Aorta (tissue), 5 donors: ENCODE data around the gene HTRA3. TPM values are rescaled to one million over a fixed set of nuclear protein-coding genes. Genes with fewer than 3 reads are reported as not detected.

Source experiments
- ATAC-seq: fragments of 200-7000 bp; cut with Tn5 transposase; one replicate; pipeline ENCODE4 v1.9.1; 2022; ENCODE audit warnings: moderate library complexity; ENCODE audit not compliant: low FRiP score
- DNase-seq, 2 donors: peaks; one replicate each; pipeline ENCODE4 v3.0.0-alpha.2; 2020
- H3K27ac ChIP-seq, 2 donors: one replicate each; pipeline ENCODE4 v1.5.1; 2013; ENCODE audit warnings: low read length in 2 of 2, mild to moderate bottlenecking in 2 of 2, moderate library complexity in 2 of 2, control low read depth in 1 of 2, inconsistent platforms in 1 of 2, low read depth in 1 of 2
- H3K27me3 ChIP-seq, 2 donors: one replicate each; pipeline ENCODE4 v1.6.1; 2013; ENCODE audit warnings: control low read depth in 1 of 2, low read length in 1 of 2, mild to moderate bottlenecking in 1 of 2, moderate library complexity in 1 of 2; ENCODE audit not compliant: insufficient read depth in 2 of 2, control insufficient read depth in 1 of 2
- H3K36me3 ChIP-seq, 2 donors: one replicate each; pipeline ENCODE4 v1.6.1; 2013; ENCODE audit warnings: control low read depth in 1 of 2, low read length in 1 of 2, mild to moderate bottlenecking in 1 of 2; ENCODE audit not compliant: insufficient read depth in 2 of 2, control insufficient read depth in 1 of 2
- H3K4me1 ChIP-seq, 2 donors: one replicate each; pipeline ENCODE4 v1.6.1; 2013; ENCODE audit warnings: low read length in 2 of 2, control low read depth in 1 of 2, mild to moderate bottlenecking in 1 of 2, moderate library complexity in 1 of 2; ENCODE audit not compliant: insufficient read depth in 2 of 2, control insufficient read depth in 1 of 2
- H3K4me3 ChIP-seq, 2 donors: one replicate each; pipeline ENCODE4 v1.5.1; 2013; ENCODE audit warnings: low read length in 2 of 2, control low read depth in 1 of 2, mild to moderate bottlenecking in 1 of 2
- H3K9me3 ChIP-seq: one replicate; pipeline ENCODE4 v1.6.1; 2013; ENCODE audit warnings: mild to moderate bottlenecking, low read length; ENCODE audit not compliant: control insufficient read depth
- WGBS, 2 donors: extraction: QIAGEN DNeasy Blood & Tissue Kit; methylation state at CpG; one replicate each; pipeline ENCODE4 v1.1.7; 2013; 5-methylcytosine and 5-hydroxymethylcytosine counted together
- intact Hi-C, 2 donors: fragments of 100-400 bp; cut with DNase I; formaldehyde crosslinking; loops; one replicate each; pipeline versions ENCODE4 v1.14.2 to v1.15.0; 2022
- polyA plus RNA-seq, 2 donors: library from polyadenylated mRNA; stranded (reverse); fragments of 200-250 nt; gene quantifications; one replicate each; pipeline ENCODE4 v1.2.3, GENCODE V29; 2013
- total RNA-seq, 2 donors: library from RNA; stranded (reverse); fragmentation: NEBNext Ultra II Directional; extraction: Animal tissue kit (Norgen Biotek cat#: 25700); gene quantifications; one replicate each; pipeline ENCODE4 v1.2.1, GENCODE V29; 2021
- donor health status: healthy with polysubstance abuse.
- donor health status: Bipolar disorder and iron deficiency.
- donor health status: DM: no; HTN: no; CAD: no.
- donor health status: DM: no; HTN: no; CAD: no.
- donor health status: DM: yes; HTN: yes; CAD: no.

HTRA3 gene
- total and polyA plus RNA-seq, 4 donors, result 1.1 to 129 (median 18.5) TPM

GRCh38 chr4:8260656-8261111 is 8.9 kb upstream of the HTRA3 start:
- ATAC-seq (no peak), DNase-seq (no peak)
- intact Hi-C loops, result loop anchor here in 1 of 2 donors (10.0 kb wide), 1 partner anchor 74 kb away; no protein-coding TSS in a partner anchor
- WGBS, 2 donors, result 47 to 50% methylated on average over 13 of the region's 13 CpGs
- Histone ChIP-seq H3K4me3 (no peak overlapping the region), H3K27ac (no peak overlapping the region), H3K36me3 (no peaks in the 10 kb centered on the region), H3K4me1 (no peaks in the 10 kb centered on the region), H3K27me3 (no peaks in the 10 kb centered on the region), H3K9me3 (no peaks in the 10 kb centered on the region)

GRCh38 chr4:8261851-8262535 is 7.6 kb upstream of the HTRA3 start:
- WGBS, 2 donors, result 90 to 92% methylated on average over 25 of the region's 25 CpGs

GRCh38 chr4:8262637-8263322 is 6.8 kb upstream of the HTRA3 start:
- ATAC-seq, result no peak
- Histone ChIP-seq H3K4me1 (no peaks in the 10 kb centered on the region), H3K27ac (no peak overlapping the region), H3K9me3 (no peaks in the 10 kb centered on the region), H3K4me3 (no peak overlapping the region), H3K27me3 (no peaks in the 10 kb centered on the region), H3K36me3 (no peaks in the 10 kb centered on the region)
- DNase-seq, result no peak
- intact Hi-C loops, result loop anchor here in 1 of 2 donors (10.0 kb wide), 1 partner anchor 72 kb away; no protein-coding TSS in a partner anchor
- 88 to 93% methylated on average over 23 of the region's 23 CpGs for WGBS, 2 donors

More at GRCh38 chr4:8261851-8262535, 7.6 kb upstream of the HTRA3 start:
- no peak for ATAC-seq
- Histone ChIP-seq H3K4me1 (no peaks in the 10 kb centered on the region), H3K36me3 (no peaks in the 10 kb centered on the region), H3K27ac (no peak overlapping the region), H3K27me3 (no peaks in the 10 kb centered on the region), H3K9me3 (no peaks in the 10 kb centered on the region), H3K4me3 (no peak overlapping the region)
- no peak for DNase-seq
- intact Hi-C loops, result loop anchor here in 1 of 2 donors (10.0 kb wide), 1 partner anchor 73 kb away; no protein-coding TSS in a partner anchor

GRCh38 chr4:8263397-8263796 is 6.2 kb upstream of the HTRA3 start:
- no peaks in the 10 kb centered on the region for H3K4me1 ChIP-seq
- H3K27me3 ChIP-seq, result no peaks in the 10 kb centered on the region
- intact Hi-C loops, result loop anchor here in 1 of 2 donors (10.0 kb wide), 1 partner anchor 71 kb away; no protein-coding TSS in a partner anchor
- no peaks in the 10 kb centered on the region for H3K9me3 ChIP-seq
- ATAC-seq (no peak), DNase-seq (no peak)
- no peaks in the 10 kb centered on the region for H3K36me3 ChIP-seq
- no peak overlapping the region for H3K27ac ChIP-seq
- WGBS, 2 donors, result 93 to 94% methylated on average over 10 of the region's 10 CpGs
- H3K4me3 ChIP-seq, result no peak overlapping the region

- H3K4me1 ChIP-seq, result no peaks in the 10 kb centered on the region
- DNase-seq, result no peak
- H3K27me3 ChIP-seq, result no peaks in the 10 kb centered on the region
- no peak overlapping the region for H3K27ac ChIP-seq
- H3K4me3 ChIP-seq, result no peak overlapping the region
- WGBS, 2 donors, result 89 to 90% methylated on average over 14 of the region's 14 CpGs
- no peaks in the 10 kb centered on the region for H3K9me3 ChIP-seq
- ATAC-seq, result no peak
- intact Hi-C loops, result loop anchor here in 1 of 2 donors (10.0 kb wide), 1 partner anchor 71 kb away; no protein-coding TSS in a partner anchor
- H3K36me3 ChIP-seq, result no peaks in the 10 kb centered on the region
These were observed 5.4 kb upstream of the HTRA3 start for GRCh38 chr4:8264106-8264505.

- no peak for ATAC-seq
- H3K27ac ChIP-seq, result no peak overlapping the region
- H3K9me3 ChIP-seq, result no peaks in the 10 kb centered on the region
- H3K27me3 ChIP-seq, result no peaks in the 10 kb centered on the region
- WGBS, 2 donors, result 86% methylated on average over 20 of the region's 20 CpGs
- intact Hi-C loops, result loop anchor here in 1 of 2 donors (5.0 to 10.0 kb wide), 2 partner anchors 69 to 127 kb away; no protein-coding TSS in a partner anchor
- H3K4me1 ChIP-seq, result no peaks in the 10 kb centered on the region
- H3K36me3 ChIP-seq, result no peaks in the 10 kb centered on the region
- H3K4me3 ChIP-seq, result no peak overlapping the region
- DNase-seq, result no peak
These were observed 4.2 kb upstream of the HTRA3 start for GRCh38 chr4:8265171-8265929.

GRCh38 chr4:8266088-8266487 is 3.5 kb upstream of the HTRA3 start:
- no peaks in the 10 kb centered on the region for H3K36me3 ChIP-seq
- H3K4me1 ChIP-seq, result no peaks in the 10 kb centered on the region
- intact Hi-C loops, result loop anchor here (2.0 to 10.0 kb wide), 3 partner anchors 69 to 137 kb away; no protein-coding TSS in a partner anchor
- DNase-seq (no peak), ATAC-seq (no peak)
- no peak overlapping the region for H3K4me3 ChIP-seq
- no peak overlapping the region for H3K27ac ChIP-seq
- 95 to 96% methylated on average over 6 of the region's 6 CpGs for WGBS, 2 donors
- H3K9me3 ChIP-seq, result no peaks in the 10 kb centered on the region
- H3K27me3 ChIP-seq, result no peaks in the 10 kb centered on the region

- intact Hi-C loops, result loop anchor here (2.0 to 10.0 kb wide), 3 partner anchors 68 to 136 kb away; no protein-coding TSS in a partner anchor
- Histone ChIP-seq H3K27ac (no peak overlapping the region), H3K4me3 (no peak overlapping the region), H3K27me3 (no peaks in the 10 kb centered on the region), H3K9me3 (no peaks in the 10 kb centered on the region), H3K36me3 (no peaks in the 10 kb centered on the region), H3K4me1 (no peaks in the 10 kb centered on the region)
- WGBS, 2 donors, result 78 to 83% methylated on average over 8 of the region's 8 CpGs
- DNase-seq (no peak), ATAC-seq (no peak)
These were observed 3.0 kb upstream of the HTRA3 start for GRCh38 chr4:8266508-8266907.
